ENCODE results near the gene WRAP73. TPM values are rescaled to one million over a fixed set of nuclear protein-coding genes. Genes with fewer than 3 reads are reported as not detected.

Gene WRAP73
- total RNA-seq, 1 experiment from 2014 or later = 14.9 TPM

DNA sequence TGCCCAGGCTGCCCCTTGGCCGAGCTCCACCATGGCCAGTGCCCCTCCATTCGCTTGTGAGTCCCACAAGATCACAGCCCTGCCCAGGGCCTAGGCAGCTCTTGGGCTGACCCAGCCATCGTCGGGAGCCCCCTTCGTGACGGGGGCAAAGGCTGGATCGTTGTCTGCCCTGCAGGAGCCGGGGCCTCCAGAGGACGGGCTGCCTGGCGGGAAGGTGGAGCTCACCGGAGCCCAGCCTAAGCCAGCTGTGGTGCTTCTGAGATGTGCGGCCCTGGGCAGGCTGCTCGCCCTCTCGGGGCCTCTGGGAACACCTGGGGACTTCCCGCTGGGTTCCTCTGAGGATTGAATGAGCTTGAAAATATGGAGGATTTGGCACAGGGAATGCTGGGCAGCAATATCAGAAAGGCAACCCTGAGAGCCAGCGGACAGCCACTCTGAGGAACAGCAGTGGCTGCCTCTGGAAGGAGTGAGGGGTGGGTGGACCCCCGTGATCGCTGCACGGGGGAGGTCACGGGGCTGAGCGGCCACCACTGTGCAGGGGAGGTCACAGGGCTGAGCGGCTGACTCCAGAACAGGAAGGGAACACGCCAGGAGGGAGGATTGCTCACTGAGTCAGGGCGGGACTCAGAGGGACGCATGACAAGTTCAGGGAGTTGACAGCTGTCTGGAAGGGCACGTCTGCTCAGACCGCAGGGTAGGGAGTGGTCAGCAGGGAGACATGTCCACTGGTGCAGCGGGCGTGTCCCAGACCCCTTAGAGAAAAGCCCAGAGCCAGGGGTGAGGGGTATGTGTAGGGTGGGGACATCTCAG, 21.7 kb upstream of the WRAP73 start:
- Mint-ChIP-seq H3K4me1 (ENCODE audit: low read depth, unreplicated experiment) (peaks cover 21% of the 10 kb centered on the region), H3K4me3 (ENCODE audit: low read depth, unreplicated experiment) (peak overlapping the region; percentile 45), H3K9me3 (ENCODE audit: low read depth, unreplicated experiment) (no peaks in the 10 kb centered on the region), H3K27ac (ENCODE audit: unreplicated experiment) (no peak overlapping the region), H3K36me3 (ENCODE audit: insufficient read depth, unreplicated experiment) (no peaks in the 10 kb centered on the region), H3K27me3 (ENCODE audit: unreplicated experiment) (peaks cover 66% of the 10 kb centered on the region)
- CTCF ChIA-PET = no interaction called here
- TF ChIP-seq, protein P1, sequence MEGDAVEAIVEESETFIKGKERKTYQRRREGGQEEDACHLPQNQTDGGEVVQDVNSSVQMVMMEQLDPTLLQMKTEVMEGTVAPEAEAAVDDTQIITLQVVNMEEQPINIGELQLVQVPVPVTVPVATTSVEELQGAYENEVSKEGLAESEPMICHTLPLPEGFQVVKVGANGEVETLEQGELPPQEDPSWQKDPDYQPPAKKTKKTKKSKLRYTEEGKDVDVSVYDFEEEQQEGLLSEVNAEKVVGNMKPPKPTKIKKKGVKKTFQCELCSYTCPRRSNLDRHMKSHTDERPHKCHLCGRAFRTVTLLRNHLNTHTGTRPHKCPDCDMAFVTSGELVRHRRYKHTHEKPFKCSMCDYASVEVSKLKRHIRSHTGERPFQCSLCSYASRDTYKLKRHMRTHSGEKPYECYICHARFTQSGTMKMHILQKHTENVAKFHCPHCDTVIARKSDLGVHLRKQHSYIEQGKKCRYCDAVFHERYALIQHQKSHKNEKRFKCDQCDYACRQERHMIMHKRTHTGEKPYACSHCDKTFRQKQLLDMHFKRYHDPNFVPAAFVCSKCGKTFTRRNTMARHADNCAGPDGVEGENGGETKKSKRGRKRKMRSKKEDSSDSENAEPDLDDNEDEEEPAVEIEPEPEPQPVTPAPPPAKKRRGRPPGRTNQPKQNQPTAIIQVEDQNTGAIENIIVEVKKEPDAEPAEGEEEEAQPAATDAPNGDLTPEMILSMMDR (IDR thresholded peaks at IDR 0.05; ENCODE audit: unreplicated experiment) = no peak
- intact Hi-C loops (cut with micrococcal nuclease; ENCODE audit: unreplicated experiment) = no loop called here
- BruUV-seq (replicated peaks) = no TSS peak
- DNase-seq = peak; percentile 30

DNA sequence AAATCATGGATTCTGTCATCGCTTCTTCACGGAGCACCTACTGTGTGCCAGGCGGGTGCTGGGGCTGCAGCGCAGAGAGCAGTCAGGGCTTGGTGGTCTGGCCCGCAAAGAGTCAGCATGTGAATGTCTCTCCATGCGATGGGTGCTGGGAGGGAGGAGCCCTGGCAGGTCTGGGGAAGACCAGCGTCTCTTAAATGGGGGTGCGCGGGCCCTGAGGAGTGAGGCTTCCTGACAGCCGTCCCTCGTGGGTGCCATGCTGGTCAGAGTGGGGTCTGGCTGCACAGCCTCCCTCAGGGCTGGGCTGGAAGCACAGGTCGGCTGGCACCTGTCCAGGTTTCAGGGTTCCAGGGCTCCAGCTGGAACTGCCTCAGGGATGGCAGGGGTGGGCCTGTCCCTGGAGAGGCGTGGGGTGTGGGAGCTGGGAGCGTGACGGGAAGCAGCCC, 20.9 kb upstream of the WRAP73 start:
- no peak overlapping the region for H3K4me3 Mint-ChIP-seq (ENCODE audit: low read depth, unreplicated experiment)
- TF ChIP-seq, protein P1 (IDR thresholded peaks at IDR 0.05; ENCODE audit: unreplicated experiment) = no peak
- H3K27me3 Mint-ChIP-seq (ENCODE audit: unreplicated experiment) = peaks cover 70% of the 10 kb centered on the region
- CTCF ChIA-PET = no interaction called here
- H3K4me1 Mint-ChIP-seq (ENCODE audit: low read depth, unreplicated experiment) = peaks cover 21% of the 10 kb centered on the region
- H3K36me3 Mint-ChIP-seq (ENCODE audit: insufficient read depth, unreplicated experiment) = no peaks in the 10 kb centered on the region
- DNase-seq = no peak
- intact Hi-C loops (cut with micrococcal nuclease; ENCODE audit: unreplicated experiment) = no loop called here
- no peak overlapping the region for H3K27ac Mint-ChIP-seq (ENCODE audit: unreplicated experiment)
- no TSS peak for BruUV-seq (replicated peaks)
- H3K9me3 Mint-ChIP-seq (ENCODE audit: low read depth, unreplicated experiment) = no peaks in the 10 kb centered on the region

DNA sequence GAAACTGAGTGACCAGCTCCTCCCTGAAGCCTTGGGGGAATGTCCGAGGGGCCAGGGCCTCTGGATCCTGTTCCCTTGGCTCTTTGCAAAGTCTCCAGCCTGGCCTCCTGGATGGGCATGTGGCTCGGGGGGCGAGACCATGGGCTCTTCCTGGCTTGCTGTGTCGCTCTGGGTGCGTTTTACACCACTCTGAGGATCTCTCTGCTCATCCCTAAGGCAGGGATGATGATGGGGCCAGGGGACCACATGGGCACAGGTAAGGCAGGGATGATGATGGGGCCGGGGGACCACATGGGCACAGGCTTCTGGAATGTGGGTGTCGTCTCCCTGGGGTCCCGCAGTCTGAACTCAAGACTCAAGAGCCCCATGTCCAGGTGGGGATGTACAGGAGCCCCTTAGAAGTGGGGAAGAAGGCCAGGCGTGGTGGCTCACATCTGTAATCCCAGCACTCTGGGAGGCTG, 20.1 kb upstream of the WRAP73 start:
- no peaks in the 10 kb centered on the region for H3K36me3 Mint-ChIP-seq (ENCODE audit: insufficient read depth, unreplicated experiment)

DNA sequence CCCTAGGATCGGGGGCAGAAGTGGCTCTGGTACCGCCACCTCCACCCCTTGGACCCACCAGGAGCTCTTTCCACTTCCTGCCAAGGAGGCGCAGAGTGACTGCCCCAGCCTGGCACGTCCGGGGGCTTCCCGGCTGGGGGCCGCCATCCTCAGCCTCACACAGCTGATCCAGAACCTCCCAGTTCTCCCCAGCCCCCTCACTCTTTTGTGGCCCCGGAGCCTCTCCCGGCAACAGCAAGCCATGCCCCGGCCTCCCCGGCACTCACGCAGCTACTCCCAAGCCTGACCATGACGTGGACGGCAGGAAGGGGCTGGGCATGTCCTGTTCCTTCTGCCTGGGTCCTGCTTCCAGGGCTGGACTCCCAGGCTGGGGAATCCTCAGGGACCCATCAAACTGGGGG, 19.5 kb upstream of the WRAP73 start:
- Mint-ChIP-seq H3K27ac (ENCODE audit: unreplicated experiment) (no peak overlapping the region), H3K27me3 (ENCODE audit: unreplicated experiment) (peaks cover 70% of the 10 kb centered on the region), H3K4me3 (ENCODE audit: low read depth, unreplicated experiment) (no peak overlapping the region), H3K4me1 (ENCODE audit: low read depth, unreplicated experiment) (peaks cover 21% of the 10 kb centered on the region), H3K9me3 (ENCODE audit: low read depth, unreplicated experiment) (no peaks in the 10 kb centered on the region), H3K36me3 (ENCODE audit: insufficient read depth, unreplicated experiment) (no peaks in the 10 kb centered on the region)
- BruUV-seq (replicated peaks) = no TSS peak
- intact Hi-C loops (cut with micrococcal nuclease; ENCODE audit: unreplicated experiment) = no loop called here
- TF ChIP-seq, protein P1 (IDR thresholded peaks at IDR 0.05; ENCODE audit: unreplicated experiment) = no peak
- CTCF ChIA-PET = no interaction called here
- no peak for DNase-seq

More for the DNA sequence above, 20.1 kb upstream of the WRAP73 start:
- Mint-ChIP-seq H3K9me3 (ENCODE audit: low read depth, unreplicated experiment) (no peaks in the 10 kb centered on the region), H3K27ac (ENCODE audit: unreplicated experiment) (no peak overlapping the region), H3K4me3 (ENCODE audit: low read depth, unreplicated experiment) (no peak overlapping the region), H3K27me3 (ENCODE audit: unreplicated experiment) (peaks cover 70% of the 10 kb centered on the region), H3K4me1 (ENCODE audit: low read depth, unreplicated experiment) (peaks cover 21% of the 10 kb centered on the region)
- no peak for DNase-seq
- CTCF ChIA-PET = no interaction called here
- TF ChIP-seq, protein P1 (IDR thresholded peaks at IDR 0.05; ENCODE audit: unreplicated experiment) = no peak
- intact Hi-C loops (cut with micrococcal nuclease; ENCODE audit: unreplicated experiment) = no loop called here
- BruUV-seq (replicated peaks) = no TSS peak
